GM18526 (cell line): ENCODE measurements around the gene ASTN2.

ENCODE experiments used
- POLR2A ChIP-seq: IDR thresholded peaks from 3 replicates; pipeline ENCODE4 v1.6.1; 2011; ENCODE audit not compliant: insufficient read length; ENCODE audit errors: extremely low read depth

ASTN2 gene

GRCh38 chr9:116792271-116792670 is 622.6 kb downstream of the ASTN2 start:
- TF ChIP-seq POLR2A: no peak

DNA sequence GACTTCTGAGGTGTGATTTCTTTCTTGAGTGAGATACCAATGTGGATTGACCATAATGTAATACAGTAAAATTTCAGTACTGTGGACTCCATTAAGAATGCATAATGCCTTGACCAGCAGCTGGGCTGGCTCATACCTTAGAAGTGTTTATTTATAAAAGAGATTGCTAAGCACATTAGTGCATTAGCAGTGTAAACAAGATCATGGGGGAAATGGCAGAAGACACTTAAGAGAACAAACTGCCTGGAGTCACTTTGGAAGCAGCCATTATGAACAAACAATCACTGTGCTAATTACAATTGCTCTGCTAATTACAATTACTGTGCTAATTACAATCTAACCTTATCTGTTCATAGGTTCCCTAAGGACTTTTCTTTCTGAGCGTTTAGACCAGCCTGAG is 623.5 kb downstream of the ASTN2 start:
- no peak for TF ChIP-seq POLR2A

DNA sequence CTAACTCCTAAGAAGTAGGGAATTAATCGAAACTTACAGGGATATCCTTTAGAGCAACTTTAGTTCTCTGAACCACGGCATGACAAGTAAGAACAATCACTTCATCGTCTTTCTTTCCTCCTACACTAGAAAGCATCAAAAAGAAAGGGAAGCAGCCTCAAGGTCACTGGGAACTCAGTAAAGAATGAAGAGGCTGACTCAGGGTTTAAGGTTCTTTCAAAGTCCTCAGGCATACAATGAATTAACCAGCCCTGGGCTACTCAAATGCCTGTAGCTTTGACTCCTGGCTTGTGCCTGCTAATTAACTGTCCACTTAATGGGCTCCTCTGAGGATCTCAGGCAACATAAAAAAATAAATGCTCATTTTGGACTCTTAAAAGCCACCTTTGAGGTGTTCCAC is 625.8 kb downstream of the ASTN2 start:
- TF ChIP-seq POLR2A: no peak

GRCh38 chr9:116786737-116787136 is 628.1 kb downstream of the ASTN2 start:
- TF ChIP-seq POLR2A: no peak

- TF ChIP-seq POLR2A: no peak
Observed at GRCh38 chr9:116777116-116777515, 637.7 kb downstream of the ASTN2 start.

DNA sequence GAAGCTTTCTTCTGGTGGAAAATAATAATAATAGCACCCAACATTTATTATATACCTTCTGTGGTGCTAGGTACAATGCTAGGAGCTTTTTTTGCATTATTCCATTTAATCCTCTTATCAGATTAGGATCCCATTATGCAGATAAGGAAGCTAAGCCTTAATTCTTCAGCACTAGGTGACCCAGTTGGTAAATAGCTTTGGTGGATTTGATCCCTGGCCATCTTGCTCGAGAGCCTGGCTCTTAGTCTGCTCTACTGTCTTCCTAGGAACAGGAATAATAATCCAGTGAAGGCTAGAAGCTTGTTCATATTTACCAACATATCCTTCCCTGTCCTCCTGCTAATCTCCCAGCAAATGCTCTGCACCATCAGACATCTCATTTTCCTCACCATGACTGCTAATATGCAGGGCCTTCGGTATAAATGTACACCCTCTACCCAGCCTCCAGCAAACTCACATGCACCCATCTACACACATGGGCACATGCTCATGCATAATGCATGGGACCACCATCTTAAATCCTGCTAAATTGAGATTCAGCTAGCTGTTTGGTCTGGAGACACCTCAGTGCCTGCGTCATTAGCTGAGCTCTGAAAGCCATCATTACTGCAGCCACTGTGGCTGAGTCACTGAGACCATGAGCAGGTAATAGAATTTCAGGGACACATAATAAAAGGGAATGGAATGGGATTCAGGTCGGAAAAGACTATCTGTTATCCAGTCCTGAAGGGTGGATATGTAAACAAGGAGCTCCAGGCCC is 640.3 kb downstream of the ASTN2 start:
- no peak for TF ChIP-seq POLR2A

- no peak for TF ChIP-seq POLR2A
Observed at GRCh38 chr9:116767219-116767618, 647.6 kb downstream of the ASTN2 start.

DNA sequence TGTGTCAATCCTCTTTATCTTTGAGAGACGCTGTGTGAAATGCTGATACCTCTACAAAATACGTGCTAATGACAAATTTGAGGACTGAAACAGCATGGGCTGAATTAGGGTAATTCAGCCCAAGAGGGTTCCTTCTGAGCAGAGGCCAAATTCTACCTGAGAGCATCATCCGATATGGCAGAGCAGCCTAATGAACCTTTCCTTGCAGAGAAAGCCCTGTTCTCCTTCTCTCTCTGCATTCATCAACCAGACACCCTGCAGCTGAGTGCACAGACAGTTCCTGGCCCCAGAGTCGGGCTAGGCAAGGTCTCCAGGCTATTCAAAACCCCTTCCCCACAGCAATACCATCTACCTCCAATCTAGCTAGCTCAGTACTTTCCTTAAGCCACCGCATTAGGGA is 649.8 kb downstream of the ASTN2 start:
- no peak for TF ChIP-seq POLR2A

- no peak for TF ChIP-seq POLR2A
Observed at GRCh38 chr9:116763770-116764169, 651.1 kb downstream of the ASTN2 start.

- no peak for TF ChIP-seq POLR2A
Observed at GRCh38 chr9:116760636-116761035, 654.2 kb downstream of the ASTN2 start.

DNA sequence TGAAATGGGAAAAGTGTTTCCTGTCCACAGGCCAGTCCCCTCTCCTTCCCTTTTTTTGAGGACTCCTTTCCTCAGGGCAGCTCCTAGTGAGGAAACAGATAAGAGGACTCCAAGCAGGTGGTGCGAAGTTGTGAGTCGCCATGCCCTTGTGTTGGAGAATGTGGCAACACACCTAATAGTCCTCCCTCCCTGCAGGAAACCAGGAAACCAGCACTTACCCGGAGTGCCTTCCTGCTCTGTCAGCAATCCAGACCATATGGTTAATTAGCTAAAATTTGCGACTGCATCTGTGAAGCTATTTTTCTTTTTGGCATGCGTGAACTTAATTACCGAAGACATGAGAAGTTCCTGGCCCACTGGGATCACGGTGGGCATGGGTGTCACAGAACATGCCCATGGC is 657.8 kb downstream of the ASTN2 start:
- TF ChIP-seq POLR2A: no peak

DNA sequence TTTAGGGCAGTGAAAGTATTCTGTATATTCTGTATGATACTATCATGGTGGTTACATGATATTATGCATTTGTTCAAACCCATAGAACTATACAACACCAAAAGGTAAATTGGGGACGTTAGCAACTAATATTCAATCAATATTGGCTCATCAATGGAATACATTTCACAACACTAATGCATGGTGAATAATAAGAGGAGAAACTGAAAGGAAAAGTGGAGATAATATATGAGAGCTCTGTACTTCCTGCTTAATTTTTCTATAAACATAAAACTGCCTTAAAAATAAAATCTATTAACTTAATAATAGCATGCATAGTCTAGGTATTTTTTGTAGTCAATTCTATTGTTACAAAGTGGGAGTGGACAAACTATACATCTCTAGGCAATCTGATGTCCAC is 661.5 kb downstream of the ASTN2 start:
- no peak for TF ChIP-seq POLR2A

DNA sequence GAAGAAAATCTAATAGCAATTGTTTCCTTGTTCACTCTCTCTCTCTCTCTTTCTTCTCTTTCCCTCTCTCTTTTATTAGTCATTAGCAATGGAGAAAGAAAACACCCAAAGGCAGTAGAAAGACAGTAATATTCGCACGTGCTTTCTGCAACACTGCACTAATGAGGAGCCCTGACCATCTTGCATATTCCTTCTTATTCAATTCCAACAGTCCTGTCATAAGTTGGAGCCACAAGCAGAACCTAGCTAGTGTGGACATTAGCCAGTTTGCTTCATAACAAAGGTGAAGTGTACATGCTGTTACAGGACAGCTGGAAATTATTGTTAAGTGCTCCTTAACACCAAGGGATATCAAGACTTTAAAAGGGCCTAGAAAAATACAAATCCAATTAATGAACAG is 664.3 kb downstream of the ASTN2 start:
- TF ChIP-seq POLR2A: no peak

DNA sequence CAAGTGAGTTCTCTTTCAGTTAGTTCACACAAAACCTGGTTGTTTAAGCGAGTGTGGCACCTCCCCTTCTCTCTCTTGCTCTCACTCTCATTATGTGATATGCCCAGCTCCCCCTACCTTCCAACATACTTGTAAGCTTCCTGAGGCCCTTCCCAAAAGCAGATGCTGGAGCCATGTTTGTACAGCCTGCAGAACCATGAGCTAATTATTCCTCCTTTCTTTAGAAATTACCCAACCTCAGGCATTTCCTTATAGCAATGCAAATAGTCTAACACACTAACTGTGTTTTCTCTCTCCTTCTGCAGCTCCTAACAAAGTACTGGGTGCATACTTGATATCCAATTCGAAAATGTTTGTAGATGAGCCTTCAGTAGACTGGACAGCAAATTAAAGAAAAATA is 665.1 kb downstream of the ASTN2 start:
- no peak for TF ChIP-seq POLR2A

DNA sequence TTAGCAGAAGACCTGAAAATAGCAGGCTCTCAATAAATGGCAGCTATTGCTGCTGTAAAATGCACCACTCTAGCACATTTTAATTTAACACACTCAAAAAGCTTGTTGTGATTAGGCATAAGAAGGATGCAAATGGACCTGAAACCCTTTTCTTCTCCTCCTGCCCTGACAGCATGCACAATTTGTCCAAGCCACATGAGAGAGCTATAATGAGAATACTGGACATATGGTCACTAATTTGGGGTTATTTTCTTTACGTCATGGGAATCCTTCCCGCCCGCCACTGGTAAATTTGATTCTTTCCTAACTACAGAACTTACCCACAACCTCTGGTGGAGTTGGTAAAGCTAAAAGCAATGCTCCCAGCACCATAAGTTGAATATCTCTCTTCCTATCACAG is 665.7 kb downstream of the ASTN2 start:
- no peak for TF ChIP-seq POLR2A

GRCh38 chr9:116741742-116742141 is 673.1 kb downstream of the ASTN2 start:
- no peak for TF ChIP-seq POLR2A

GRCh38 chr9:116741086-116741740 is 673.6 kb downstream of the ASTN2 start:
- no peak for TF ChIP-seq POLR2A
